ENCODE results near the gene RUFY3.
"Not testable (repeated sequence)": the region's sequence is repeated elsewhere in the genome, so short reads cannot be mapped to it uniquely, and the experiment has no call there.

Gene RUFY3

DNA sequence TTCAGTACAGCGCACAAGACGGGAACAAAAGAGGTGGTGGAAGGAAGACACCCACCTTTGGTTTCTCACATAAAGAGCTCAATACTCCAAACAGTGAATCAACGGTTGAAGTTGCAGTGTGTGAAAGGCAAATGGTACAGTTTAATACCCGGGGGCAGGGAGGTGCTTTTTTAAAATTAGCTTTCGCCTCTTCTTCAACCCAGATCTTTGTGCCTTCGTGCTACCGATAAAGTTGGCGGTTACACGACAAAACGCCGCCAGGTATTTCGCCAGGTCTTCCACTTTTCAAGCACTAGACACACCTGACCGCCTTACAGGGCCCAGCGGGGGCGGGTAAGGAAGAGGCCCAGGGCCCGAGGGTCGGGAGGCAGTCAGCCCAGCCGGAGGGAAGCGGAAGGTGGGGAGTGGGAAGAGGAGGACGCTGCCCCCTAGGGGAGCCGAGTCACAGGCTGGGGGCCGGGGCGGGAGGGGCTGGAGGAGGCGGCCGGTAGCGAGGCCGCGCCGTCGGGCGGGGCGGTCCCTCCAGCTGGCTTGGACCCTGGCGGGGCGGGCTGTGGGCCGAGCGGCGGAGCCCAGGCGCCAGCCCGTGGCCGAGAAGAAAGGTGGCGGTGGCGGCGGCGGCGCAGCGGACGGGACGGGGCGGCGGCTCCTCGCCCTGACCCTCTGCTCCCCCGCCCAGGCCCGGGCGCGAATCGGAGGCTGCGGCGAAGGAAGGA lies 17.4 kb upstream of the RUFY3 start:
- H3K4me3 ChIP-seq (ENCODE audit: low read length), result peak overlapping the region; percentile 79
- peak; percentile 42 for DNase-seq (ENCODE audit: low read depth, low spot score)

DNA sequence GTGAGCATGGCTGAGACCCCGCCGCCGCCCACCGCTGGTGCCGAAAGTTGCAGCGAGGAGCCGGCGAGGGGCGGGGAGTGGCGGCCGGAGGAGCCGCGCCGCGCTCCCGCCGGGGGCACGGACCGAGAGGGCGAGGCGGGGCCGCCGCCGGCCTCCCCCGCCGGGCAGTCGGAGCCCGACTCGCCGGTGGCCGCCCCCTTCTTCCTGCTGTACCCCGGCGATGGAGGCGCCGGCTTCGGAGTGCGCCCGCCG lies 16.9 kb upstream of the RUFY3 start:
- no peak for DNase-seq (ENCODE audit: low read depth, low spot score)
- H3K4me3 ChIP-seq (ENCODE audit: low read length), result peak overlapping the region; percentile 79

DNA sequence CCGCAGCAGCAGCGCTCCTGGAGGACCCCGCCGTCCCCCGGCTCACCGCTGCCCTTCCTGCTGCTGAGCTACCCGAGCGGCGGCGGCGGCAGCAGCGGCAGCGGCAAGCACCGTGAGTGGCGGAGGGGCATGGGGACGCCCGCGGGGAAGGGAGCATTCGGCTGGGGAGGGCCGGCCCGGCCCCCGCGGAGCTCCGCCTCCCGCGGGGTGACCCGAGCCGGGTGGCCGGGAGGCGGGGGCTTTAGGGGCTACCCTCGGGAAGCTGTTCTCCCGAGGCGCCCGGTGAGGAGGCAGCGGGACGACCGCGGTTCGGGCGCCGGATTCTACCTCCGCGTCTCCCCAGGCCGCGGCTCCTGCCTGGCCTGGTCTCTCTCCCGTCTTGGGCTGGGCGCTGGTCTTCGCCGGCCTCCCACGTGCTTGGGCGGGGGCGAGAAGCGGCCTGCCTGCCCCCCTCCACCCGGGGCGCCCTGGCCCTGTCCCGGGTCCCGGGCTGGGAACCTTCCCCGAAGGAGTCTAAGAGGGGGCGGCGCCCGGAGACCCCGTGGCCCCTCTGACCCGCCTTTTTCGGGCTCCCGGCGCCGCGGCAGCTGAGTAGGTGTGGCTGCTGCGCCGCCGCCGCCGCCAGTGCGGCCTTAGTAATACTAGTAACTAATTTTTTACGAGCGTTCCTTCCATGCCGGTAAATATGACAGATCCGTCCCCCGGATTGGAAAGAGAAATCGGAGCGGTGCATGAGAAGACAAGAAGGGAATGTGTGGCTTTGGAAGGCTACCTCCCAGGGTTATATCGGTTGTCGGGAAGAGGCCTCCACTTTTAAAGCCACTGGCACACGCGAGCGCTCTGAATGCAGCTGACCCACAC lies 16.4 kb upstream of the RUFY3 start:
- peak; percentile 72 for DNase-seq (ENCODE audit: low read depth, low spot score)
- peak overlapping the region; percentile 79 for H3K4me3 ChIP-seq (ENCODE audit: low read length)

DNA sequence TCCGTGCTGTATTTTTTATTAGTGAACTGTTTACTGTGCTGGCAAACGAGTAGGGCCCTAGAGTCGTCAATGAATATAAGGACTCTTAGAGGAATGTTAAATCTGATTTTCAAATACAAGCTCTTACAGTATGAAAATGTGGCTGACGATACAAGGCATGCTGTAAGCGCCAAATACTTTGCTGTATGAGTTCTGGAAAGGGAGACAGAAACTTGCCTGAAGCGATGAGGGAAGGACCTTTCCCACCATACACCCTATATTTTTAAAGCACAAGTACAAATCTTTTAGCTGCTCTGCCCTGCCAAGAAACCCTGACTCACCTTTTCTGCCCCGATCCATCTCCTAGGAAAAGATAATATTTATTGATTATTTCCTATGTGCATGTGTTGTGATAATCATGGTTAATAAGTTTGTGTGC lies 15.7 kb upstream of the RUFY3 start:
- peak overlapping the region; percentile 79 for H3K4me3 ChIP-seq (ENCODE audit: low read length)
- DNase-seq (ENCODE audit: low read depth, low spot score), result no peak

DNA sequence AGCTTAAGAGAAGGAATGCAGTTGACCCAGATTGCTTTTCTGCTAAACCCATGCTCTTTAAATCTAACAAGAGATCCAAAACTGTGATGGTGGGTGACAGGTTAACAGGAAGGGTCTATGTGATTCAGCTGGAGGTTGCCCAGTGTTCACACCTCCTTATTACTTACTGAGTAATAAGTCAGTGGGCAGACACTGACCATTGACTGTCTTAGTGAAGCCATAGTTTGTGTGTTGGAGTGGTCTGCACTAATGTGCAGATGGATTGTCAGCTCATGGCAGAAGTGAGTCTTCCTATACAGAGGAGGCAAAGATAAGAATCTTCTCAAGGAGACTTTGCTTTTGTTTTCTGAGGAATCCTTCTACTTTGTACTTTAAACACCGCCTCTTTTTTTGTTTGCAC lies 15.2 kb upstream of the RUFY3 start:
- H3K4me3 ChIP-seq (ENCODE audit: low read length), result peak overlapping the region; percentile 79
- DNase-seq (ENCODE audit: low read depth, low spot score), result no peak

DNA sequence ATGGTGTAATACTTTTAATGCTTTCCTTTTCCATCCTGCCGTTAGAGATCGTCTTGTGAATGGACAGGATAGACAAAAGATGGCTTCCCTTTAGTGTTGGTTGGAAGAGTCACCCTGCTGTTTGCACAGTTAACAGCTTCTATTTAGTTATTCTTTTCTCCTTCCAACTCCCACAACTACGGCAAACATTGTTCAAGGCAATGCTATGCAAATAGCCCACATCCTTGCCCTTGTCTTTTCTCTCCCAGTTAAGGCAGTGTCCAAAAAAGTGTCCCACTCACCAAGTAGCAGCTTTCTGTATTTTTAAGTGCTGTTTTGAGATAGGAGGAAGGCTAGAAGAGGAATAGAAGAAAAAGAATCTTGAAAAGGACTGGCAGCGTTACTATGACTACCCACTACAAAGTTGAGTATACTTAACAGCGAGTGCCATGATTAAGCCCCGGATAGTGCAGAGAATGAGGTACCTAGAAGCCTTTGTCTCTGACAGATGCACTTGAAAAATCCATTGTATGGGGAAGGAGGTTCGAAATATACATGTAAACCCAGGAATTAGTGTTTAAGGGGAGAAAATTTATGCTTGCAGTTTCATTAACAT lies 12.1 kb upstream of the RUFY3 start:
- peak; percentile 46 for DNase-seq (ENCODE audit: low read depth, low spot score)
- peak overlapping the region; percentile 32 for H3K4me3 ChIP-seq (ENCODE audit: low read length)

DNA sequence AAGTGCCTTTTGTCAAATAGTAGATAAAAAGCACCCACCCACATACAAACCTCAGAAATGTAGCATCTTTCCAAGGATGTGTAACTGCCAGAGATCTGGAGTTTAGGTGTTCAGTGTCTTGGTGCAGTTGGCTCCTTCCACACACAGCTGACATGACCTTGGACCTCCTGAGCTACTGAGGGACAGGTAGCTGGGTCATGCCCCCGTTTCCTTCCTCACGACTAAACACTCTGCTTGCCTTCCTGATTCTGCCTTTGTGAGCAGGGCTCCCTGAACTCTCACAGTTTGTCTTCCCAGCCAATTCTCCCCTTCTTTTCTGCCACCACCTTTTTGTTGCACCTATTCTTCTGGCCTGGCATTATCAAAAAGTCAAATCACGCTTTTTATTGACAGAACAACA lies 10.2 kb upstream of the RUFY3 start:
- no peak for DNase-seq (ENCODE audit: low read depth, low spot score)
- H3K4me3 ChIP-seq (ENCODE audit: low read length), result no peak overlapping the region

DNA sequence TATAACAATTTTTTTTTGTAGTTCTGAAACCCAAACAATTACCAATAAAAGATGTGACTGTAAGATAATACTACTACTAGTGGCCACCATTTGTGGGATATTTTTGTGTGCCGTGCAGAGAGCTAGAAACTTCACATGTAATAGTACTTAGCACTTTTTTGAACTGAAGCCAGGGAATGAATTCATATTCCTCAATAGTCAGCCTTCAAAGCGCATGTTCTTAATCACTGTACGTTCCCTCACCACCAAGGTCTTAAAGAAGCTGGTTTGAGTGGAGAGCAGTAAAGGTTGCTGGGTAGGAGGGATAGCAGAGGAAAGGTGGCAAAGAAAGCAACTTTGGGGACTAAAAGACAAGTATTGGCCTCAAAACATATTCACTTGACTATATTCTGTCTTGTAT lies 9.6 kb upstream of the RUFY3 start:
- DNase-seq (ENCODE audit: low read depth, low spot score), result no peak

DNA sequence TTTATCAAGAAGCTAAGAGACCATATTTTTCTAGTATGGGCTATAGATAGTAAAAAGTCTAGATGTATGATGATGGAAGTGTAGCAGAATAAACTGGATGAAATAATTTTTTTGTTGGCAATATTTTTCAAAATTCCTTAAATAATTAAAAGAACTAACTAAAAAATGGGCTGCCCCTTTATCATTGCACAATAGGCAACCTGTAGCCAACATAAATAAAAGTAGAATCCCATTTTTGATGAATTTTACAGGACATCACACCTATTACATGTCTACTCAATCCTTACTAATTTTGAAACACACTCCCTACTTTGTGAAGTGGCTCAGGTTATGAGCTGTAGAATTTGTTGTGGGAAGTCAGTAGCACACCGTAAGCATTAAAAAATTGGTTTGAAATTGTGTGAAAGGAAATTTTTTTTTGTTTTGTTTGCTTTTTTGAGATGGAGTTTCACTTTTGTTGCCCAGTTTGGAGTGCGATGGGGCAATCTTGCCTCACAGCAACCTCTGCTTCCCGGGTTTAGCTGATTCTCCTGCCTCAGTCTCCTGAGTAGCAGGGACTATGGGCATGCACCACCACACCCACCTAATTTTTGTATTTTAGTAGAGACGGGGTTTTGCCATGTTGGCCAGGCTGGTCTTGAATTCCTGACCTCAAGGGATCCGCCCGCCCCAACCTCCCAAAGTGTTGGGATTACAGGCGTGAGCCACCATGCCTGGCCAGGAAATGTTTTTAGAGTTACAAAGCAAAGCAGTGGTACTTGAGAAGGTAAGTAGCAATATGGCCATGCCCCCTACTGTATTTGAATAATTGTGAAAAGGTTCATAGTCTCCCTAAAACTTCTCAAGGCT lies 8.9 kb upstream of the RUFY3 start:
- DNase-seq (ENCODE audit: low read depth, low spot score), result no peak
- no peak overlapping the region for H3K4me3 ChIP-seq (ENCODE audit: low read length)

More for the DNA sequence above, 9.6 kb upstream of the RUFY3 start:
- H3K4me3 ChIP-seq (ENCODE audit: low read length), result no peak overlapping the region

DNA sequence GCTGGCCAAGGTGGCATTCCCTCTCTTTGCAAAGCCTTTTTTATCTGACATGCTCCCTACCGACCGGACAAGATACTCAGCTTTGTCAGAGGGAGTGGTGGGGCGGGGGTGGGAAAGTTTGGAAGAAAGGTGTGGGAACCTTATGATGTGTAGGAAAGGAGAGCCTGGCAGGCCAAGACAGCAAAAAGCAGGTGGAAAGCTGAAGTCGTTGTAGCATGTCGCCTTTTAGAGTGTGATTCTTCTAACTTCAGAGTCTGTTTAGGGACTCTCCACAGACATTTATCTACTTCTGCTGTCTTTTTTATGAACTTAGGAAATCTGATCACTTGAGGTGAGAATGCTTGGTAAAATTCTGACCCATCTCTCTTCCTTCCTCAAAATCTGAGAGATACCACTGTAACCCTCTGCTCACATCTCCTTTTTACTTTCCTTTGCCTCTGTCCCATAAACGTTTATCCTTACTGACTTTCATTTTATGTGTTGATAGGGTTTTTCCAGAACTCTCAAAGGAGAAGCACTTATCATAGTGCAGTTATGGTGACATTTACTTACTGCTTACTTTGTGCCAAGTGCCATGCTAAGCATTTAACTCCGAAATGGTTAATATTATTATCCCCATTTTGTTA lies 8.2 kb upstream of the RUFY3 start:
- DNase-seq (ENCODE audit: low read depth, low spot score), result no peak
- no peak overlapping the region for H3K4me3 ChIP-seq (ENCODE audit: low read length)

DNA sequence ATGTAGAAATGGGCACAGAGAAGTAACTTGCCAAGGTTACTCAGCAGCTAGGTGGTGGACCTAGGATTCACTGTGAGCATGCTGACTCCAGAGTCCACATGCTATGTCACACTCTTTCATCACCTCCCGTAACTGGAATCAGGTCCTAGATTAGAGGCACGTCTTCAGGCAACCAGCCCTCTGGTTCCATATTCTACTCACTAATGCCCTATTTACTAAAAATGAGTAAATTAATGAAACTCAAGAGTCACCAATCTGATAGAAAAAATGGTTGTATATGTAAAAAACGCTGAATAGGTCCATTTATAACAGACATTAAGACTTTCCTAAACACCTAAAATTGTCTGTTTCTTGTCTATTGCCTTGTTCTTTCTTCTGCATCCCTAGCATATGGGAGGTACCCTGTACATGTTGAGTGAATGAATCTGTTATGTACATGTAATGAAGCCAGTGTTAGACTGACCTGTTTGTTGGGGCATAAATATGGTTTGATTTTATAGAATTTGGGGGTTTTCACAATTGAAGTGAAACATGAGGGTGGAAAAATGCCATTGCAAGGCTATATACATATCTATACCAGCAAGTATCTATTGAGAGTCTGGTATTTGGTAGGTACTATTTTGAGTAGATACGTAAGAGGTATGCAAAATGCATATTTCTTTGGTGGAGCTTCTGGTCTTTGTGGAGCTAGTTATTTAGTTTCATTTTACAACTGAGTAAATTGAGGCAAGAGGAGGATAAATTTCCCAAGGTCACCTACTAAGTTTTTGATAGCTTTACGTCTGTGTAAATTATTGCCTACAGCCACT lies 7.5 kb upstream of the RUFY3 start:
- no peak overlapping the region for H3K4me3 ChIP-seq (ENCODE audit: low read length)
- DNase-seq (ENCODE audit: low read depth, low spot score), result no peak

DNA sequence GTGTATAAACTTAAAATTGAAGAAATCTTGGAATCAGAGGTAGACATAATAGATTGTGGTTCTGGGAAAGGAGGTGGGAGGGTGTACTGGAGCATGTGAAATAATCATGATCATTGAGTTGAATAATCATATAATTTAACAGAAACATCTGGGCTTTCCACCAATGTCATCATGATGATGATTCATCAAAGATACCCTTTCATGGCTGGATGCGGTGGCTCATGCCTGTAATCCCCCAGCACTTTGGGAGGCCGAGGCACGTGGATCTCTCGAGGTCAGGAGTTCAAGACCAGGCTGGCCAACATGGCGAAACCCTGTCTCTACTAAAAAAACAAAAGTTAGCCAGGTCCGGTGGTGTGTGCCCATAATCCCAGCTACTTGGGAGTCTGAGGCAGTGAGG lies 6.7 kb upstream of the RUFY3 start:
- H3K4me3 ChIP-seq (ENCODE audit: low read length), result no peak overlapping the region
- no peak for DNase-seq (ENCODE audit: low read depth, low spot score)

DNA sequence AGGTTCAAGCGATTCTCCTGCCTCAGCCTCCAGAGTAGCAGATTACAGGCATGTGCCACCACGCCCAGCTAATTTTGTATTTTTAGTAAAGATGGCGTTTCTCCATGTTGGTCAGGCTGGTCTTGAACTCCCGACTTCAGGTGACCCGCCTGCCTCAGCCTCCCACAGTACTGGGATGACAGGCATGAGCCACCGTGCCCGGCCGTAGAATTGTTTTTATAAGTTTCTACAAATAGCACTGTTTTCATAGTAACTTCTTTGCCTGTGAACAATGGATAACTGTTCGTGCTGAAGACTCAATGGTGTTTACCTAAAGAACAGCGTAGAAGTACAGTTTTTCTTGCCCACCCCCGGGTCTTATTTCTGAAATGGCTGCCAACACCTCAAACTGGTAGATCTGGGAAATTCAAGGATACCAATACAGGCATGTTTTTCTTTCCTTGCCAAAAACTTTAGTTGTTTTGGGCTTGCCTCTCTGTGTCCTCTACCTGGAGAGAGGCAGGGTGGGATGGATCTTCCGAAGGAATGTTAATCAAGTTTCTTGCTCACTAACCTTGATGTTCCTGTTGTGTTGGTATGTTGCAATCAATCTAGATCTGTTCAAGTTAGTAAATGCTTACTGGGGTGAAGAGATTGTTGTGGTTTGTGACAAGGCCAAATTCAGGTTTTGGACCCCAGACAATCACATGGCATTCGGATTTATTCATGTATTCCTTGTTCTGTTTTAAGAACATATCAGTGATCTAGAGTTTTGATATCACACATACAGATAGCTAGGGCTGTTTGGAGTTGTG lies 2.8 kb upstream of the RUFY3 start:
- no peak overlapping the region for H3K4me3 ChIP-seq (ENCODE audit: low read length)
- no peak for DNase-seq (ENCODE audit: low read depth, low spot score)

DNA sequence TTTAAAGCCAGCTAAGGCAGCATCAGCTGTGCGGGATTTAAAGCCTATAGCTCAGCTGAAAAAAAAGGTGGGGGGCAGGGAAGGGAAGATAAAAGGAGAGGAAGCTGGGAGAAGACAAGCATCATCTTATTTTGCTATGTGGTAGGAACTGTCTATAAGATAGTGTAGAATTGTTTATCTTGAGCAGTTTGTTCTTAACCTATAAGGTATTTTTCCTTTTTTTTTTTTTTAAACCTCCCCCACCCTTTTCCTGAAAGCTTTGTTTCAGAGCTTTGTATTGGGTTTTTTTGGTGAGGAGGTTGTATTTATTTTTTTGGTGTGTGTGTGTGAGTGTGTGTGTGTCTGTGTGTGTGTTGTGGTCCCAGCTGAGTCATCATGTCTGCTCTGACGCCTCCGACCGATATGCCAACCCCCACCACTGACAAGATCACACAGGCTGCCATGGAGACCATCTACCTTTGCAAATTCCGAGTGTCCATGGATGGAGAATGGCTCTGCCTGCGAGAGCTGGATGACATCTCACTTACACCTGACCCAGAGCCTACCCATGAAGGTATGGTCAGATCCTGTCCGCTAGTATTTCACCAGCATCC lies 531 bp downstream of the RUFY3 start:
- peak; percentile 58 for DNase-seq (ENCODE audit: low read depth, low spot score)
- H3K4me3 ChIP-seq (ENCODE audit: low read length), result peak overlapping the region; percentile 41

DNA sequence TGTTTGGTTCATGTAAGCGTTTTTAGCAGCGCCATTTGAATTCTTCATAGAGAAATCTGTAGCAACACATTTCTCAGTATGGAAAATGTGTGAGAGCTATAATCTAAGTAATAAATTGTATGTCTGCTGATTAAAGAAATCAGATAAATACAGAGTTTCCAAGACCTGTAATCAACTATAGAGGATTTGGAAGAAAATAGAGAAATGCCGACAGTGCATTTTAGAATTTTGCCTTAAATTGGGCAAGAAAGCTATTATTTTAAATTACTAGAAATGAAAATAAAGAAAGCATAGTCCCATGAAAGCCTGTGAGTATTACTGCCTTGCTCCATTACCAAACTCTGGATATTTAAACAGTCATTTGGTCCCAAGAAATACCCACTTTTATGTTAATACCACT lies 2.7 kb downstream of the RUFY3 start:
- no peak overlapping the region for H3K4me3 ChIP-seq (ENCODE audit: low read length)

DNA sequence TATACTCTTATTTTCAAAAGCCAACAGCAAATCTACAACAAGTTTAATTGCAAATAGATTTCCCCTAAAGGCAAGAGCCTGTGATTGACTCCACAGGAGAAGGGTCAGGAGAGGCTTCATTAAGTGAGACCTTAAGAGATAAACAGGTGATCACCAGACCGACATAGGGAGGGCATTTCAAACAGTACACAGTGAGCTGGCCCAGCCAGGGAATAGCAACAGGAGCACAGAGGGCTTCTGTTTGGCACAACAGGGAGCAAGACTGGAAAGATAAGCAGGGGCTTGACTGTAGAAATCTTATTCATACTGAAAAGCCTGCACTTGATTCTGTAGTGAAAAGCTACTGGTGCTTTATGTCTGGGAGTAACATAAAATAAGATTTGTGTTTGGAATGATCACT lies 3.9 kb downstream of the RUFY3 start:
- no peak overlapping the region for H3K4me3 ChIP-seq (ENCODE audit: low read length)
- DNase-seq (ENCODE audit: low read depth, low spot score), result no peak

More for the DNA sequence above, 2.7 kb downstream of the RUFY3 start:
- DNase-seq (ENCODE audit: low read depth, low spot score), result no peak

DNA sequence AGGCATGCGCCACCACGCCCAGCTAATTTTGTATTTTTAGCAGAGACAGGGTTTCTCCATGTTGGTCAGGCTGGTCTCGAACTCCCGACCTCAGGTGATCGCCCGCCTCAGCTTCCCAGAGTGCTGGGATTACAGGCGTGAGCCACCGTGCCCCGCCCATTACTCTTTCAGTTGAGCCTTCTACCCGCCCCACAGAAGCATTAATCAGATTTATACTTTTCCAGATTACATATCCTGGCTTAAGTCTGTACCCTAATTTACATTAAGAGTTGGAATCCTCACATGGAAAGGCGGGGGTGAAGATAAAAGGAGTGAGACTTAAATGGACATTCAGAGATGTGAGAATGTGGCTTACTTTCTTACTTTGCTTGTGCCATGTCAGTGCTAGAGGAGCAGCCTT lies 4.8 kb downstream of the RUFY3 start:
- not testable (repeated sequence) for DNase-seq (ENCODE audit: low read depth, low spot score); H3K4me3 ChIP-seq (ENCODE audit: low read length)
